CD1c-positive myeloid dendritic cell (primary cell): ENCODE measurements around the gene NENF.

ENCODE experiments used
- DNase-seq: peaks from one replicate; pipeline ENCODE4 v3.0.0-alpha.2; 2016; ENCODE audit errors: extremely low spot score

NENF gene

GRCh38 chr1:212431644-212432043 lies 1.1 kb upstream of the NENF start:
- no peak for DNase-seq

DNA sequence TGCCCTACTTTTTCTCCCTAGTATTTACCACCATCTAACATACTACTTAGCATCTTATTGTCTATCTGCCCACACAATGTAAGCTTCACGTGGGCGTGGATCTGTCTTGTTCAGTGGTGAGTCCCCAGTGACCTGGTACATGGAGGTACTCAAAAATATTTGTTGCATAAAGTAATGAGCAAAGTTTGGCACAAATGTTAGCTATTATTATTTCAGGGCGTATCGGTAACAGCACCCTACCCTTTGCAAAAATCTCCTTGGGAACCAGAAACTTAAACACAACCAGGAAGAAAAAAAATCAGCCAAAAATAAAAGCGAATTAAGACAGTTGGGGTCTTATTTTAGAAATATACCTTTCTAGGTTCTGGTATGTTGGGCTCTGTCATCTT lies 454 bp upstream of the NENF start:
- DNase-seq = no peak

DNA sequence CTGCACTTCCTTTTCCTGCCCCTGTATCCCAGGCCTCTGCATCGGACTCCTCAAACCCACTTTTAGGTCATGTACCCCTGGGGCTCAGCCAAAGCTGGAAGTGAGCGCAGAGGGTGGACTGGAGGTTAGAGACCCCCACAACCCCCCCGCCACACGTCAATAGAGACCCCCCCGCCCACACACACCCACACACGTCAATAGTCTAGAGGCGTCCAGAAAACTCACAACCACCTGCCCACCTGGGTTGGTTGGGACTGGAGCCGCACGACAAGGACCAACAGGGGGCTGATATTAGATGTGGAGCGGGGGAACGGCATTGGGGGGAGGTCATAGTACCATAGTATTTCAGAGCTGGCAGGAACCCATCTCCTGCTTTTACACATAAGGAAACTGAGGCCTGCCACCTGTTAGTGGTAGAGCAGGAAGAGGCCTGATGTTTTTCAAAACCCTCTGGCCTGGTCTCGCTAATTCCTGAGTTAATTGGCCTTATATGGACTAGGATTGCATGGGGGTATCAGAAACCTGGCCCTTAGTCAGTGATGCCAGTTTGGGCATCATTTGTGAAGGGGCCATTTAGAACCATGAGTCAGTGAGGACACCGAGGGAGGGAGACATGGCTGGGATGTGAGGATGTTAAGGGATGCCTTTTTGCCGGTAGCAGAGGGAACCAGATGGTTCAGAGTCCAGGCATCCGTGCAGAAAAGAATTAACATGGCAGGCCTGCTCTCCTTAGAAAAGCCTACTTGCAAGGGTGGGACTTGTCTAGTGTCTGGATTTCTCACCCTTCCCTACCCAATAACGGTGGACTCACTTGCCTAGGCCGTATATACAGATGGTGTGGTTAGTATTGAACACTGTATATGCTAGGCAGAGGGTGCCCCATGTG lies 1.1 kb downstream of the NENF start:
- no peak for DNase-seq

- DNase-seq = no peak
Measured at GRCh38 chr1:212434992-212435391, 2.3 kb downstream of the NENF start.

DNA sequence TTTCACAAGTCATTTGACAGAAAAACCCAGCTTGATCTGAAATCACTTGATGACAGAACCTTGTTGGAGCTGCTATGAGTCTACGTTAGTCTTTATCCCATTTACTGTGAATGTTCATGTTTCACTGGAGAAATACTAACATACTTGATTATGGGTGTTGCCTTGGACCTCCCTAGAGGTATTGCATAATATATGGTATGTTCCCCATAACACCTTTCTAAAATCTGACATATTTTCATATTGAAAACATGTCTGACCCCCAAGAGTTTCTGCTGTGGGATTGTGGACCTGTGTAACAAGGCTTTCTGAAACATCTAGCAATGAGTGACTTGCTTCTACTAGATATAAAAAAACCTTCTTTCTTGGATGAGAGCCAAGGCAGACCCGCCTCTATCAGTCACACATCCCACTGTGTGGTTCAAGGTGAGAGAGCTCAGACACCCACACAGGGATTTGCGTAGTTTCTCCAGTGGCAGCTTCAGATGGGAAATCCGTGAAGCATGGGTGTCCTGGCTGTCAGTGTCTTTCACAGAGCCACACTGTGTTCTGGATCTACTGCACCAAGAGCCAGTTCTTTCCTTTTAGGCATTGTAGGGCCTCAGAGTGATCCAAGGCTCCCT lies 4.6 kb downstream of the NENF start:
- DNase-seq = no peak

- DNase-seq = no peak
Measured at GRCh38 chr1:212438831-212439237, 6.1 kb downstream of the NENF start.

GRCh38 chr1:212440419-212440818 lies 7.7 kb downstream of the NENF start:
- DNase-seq = no peak

GRCh38 chr1:212442408-212442807 lies 9.7 kb downstream of the NENF start:
- no peak for DNase-seq

GRCh38 chr1:212446333-212446732 lies 13.6 kb downstream of the NENF start:
- no peak for DNase-seq

DNA sequence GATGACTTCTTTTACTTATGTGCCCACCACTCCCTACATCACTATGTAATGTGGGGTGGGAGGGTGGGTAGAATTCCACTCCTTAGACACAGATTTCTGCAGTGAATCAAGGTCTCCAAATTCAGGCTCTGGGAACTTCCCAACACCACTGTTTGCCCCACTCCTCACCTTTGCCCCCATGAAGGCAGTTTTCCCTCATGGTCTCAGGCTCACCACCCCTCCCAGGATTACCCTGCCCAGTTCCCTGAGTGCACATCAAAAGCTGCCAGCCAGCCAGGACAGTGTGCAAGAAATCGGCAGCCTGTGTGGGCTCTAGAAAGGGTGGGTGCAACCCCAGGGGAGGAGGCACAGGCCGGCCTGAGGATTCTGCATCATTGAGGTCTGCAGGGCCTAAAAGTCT lies 14.8 kb downstream of the NENF start:
- no peak for DNase-seq

GRCh38 chr1:212450331-212450881 lies 17.7 kb downstream of the NENF start:
- no peak for DNase-seq

DNA sequence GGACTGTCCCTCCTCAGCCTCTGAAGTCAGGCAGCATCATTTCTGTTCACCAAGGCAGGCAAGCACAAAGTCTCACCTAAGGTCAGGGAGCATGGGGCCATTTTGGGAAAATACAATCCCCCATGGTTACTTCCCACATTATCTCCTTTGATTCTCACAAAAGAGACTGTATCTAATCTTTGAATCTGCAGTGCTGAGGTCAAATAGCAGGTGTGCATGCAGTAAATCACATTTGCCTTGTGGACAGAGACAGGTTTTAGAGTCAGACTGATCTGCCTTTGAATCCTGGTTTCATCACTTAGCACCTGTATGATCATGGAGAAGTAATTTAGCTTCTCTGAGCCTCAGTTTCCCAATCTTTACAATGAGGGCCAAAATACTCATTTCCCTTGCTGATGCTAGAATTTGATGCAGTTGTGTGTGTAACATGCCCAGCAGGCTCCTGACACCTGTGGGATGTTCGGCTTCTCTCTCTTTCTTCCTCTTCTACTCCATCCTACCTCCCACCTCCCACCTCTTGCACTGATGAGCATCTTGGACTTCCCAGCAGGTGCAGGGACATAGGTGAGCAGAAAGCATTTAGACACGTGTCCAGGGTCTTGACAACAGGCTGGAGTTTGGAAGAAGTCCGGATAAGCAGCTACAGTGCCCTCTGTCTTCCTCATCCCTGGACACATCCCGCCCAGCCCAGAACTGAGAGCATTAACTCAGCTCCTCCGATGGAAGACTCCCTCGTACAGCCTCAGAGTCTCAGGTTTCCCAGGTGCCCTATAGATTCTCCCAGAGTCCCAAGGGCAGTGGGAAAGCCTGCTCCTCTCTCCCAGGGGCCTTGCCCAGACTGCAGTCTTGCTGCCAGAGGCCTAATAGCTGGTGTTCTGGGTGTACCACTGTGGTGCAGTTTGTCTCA lies 18.9 kb downstream of the NENF start:
- DNase-seq = no peak

DNA sequence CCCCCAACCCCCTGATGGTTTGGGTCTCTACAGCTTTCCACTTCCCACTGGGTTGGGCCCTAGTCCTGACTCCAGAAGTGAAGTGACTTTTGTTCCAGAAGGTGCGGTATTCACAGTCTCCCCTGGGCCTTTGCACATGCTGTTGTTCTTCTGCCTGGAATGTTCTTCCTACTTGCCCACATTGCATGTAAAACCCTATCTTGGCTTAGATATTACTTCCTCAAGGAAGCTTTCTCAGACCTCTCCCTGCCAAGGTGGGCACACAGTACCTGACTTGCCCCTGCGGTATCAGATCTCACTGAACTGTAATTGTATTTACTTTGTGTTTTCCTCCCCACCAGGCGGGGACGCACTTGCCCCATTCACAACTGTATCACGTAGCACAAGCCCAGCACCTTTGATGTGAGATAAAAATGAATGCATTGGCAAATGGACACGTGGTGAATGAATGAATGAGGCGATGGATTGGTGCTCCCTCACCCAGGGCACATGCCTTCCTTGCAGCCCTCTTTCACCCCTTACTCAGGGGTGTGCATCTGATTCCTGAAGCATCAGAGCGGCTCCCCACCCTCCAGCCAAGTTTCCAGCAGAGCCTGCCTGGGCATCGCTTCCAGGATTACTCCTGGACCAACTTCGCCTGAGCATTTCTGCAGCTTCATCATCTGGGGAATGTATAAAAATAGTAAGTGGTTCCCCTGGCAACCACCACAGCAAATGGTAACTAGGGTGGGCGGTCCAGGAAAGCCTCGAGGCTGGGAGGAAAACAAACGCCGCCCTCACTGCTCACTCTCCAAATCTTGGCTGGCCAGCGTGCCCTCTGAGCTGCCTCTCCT lies 19.8 kb downstream of the NENF start:
- peak; percentile 48 for DNase-seq

DNA sequence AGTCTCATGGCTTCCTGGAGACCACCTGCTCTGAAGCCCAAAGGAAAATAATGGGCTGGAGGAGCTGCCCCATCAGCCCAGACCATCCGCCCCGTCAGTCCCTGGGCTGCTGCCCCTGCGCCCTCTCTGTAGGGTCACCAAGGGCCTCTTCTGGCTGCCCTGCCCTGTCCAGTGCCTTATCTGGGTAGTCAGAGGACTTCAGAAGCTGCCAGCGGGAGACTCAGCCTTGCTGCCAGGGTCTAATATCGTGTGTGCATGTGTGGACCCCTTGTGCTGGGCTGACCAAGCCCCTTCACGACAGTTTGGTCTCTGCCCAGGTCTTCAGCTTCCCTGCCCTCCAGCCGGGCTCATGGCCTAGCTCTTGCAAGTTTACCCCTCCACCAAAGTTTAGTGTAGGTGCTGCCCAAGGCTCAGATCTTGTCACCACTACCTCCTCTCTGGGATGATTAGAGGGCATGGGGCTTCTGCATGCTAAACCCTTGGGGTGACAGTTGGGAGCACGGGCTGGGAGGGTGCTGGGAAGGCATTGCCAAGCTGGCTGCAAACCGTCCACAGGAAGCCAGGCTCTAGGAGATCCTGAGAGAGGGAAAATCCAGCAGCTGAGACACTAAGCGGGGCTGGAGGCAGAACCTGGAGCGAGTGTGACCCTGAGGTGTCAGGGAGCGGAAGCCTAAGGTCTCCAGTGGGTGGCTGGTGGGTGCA lies 20.6 kb downstream of the NENF start:
- no peak for DNase-seq

DNA sequence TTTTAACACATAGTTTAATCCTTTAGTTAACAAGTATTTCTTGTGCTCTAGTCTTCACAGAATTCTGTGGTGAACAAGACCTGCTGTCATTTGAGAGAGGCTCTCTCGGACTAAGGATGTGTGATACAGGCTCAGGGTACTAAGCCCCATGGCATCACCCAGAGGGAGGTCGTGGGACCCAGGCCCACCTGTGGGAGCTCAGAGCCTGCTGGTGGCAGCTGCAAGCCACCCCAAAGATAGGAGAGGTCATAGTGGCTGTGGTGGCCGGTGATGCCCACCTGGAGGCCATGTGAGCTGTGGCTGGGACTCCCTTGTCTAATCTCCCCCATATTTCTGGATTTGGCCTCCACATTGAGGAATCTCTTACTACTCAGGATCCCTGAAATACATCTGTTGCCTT lies 22.0 kb downstream of the NENF start:
- DNase-seq = no peak

- no peak for DNase-seq
Measured at GRCh38 chr1:212455401-212455800, 22.7 kb downstream of the NENF start.

DNA sequence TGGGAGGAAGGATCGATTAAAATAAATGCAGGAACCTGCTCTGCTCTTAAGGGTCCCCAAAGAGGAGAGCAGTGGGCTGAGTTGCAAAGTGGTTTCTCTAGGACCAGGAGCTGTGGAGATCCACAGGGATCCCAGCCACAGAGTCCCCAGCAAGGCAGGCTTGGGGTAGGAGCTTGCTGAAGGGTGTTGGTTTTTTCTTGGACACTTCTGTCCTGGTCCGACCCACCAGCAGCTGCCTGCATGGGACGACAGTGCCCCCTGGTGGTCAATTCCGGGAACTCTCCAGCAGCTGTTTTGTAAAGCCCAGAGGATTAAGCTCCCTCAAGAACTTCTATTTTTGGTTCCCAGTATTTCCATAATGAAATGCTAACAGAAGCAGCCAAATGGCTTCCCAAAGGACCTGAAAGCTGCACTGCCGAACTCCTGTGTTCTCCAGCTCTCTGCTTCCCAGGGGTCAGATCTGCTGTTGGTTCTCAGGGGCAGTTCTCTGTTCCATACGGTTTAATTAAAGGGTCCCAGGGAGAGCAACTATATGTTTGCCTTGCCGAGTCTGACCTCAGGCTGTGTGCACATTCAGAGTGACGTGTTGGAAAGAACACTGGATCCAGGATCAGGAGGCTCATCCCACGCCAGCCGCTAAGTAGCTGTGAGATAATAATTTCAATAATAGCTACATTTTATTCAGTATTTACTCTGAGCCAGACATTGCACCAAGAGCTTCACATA lies 23.2 kb downstream of the NENF start:
- DNase-seq = peak; percentile 87

- DNase-seq = peak; percentile 86
Measured at GRCh38 chr1:212457740-212458338, 25.1 kb downstream of the NENF start.

DNA sequence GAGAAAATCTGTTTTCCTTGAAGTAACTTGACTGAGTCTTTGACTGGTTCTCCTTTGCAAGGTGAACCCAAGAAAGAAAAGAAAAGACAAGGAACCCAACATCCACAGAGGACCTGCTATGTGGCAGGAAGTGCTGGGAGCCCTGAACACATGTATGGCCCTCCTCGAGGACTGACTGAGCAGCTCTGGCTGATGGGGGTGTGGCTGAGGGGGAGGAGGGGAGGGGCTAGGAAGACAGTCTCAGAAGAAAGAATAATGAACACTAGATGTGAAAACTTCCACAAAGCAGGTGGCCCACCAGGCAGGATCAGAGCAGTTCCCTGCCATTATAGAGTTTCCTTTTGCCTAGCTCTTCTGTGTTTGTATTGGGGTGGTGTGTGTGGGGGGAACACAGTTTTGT lies 26.1 kb downstream of the NENF start:
- no peak for DNase-seq
